HG03175 (cell line): ENCODE data around the gene COX18.
A peak's percentile ranks its signal among the peaks of the same experiment; 100 is the strongest.

Experiments used
- ATAC-seq: cut with Tn5 transposase; IDR thresholded peaks from one replicate; pipeline ENCODE4 v1.9.1; 2021; ENCODE audit warnings: mild to moderate bottlenecking, moderate library complexity; ENCODE audit not compliant: unreplicated experiment

The COX18 gene

DNA sequence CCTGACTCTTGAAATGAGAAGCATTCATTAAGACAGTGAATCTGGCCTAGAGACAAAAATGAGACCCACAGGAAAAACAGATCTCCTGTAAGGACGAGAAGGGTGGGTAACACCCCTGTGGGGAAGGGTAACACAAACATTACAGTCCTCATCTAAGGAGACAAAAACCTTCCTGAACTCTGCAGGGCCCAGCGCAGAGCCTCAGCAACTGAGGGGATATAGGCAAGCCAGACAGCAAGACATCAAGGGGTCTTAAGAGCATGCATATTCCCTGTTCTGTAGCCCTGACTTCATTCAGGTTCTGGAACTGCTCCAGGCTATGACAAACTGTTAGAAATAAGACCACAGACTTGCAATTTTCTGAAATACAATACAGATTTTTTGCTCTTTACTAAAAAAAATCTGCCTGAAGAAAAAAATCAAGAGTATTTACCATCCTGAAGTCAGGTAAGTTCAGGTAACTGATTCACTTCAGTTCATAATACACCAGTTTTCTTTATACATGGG lies 15.5 kb downstream of the COX18 start:
- no peak for ATAC-seq

DNA sequence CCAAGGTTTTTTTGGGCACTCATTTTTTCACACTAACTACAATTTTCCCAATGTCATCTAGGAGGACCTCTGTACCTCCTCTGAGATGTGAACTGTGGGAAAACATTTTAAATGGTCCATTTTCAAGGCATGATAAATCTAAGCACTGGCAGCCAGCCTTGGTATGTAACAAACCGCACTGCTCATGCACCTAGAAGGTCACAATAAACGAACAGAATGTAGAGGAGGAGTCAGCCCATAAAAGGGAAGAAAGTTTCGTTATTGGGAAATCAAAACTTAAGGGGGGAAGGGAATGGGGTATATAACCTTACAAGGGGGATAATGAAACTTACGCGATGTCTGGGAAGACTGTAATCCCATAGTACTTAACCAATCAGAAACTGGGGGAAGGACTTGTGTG lies 16.4 kb downstream of the COX18 start:
- no peak for ATAC-seq

DNA sequence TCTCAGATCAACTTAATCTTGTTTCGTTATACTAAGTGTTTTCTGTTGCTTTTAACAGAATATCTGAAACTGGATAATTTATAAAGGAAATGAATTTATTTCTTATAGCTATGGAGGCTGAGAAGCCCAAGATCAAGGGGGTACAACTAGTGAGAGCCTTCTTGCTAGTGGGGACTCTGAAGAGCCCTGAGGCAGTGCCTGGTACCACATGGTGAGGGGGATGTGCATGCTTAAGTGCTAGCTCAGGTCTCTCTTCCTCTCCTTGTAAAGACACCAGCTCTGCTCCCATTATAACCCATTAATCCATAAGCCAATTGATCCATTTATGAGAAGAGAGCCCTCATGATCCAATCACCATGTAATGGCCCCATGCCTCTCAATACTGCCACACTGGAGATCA lies 17.9 kb downstream of the COX18 start:
- no peak for ATAC-seq

- no peak for ATAC-seq
These were observed 23.6 kb downstream of the COX18 start for GRCh38 chr4:73045879-73046278.

GRCh38 chr4:73037057-73037456 lies 32.5 kb downstream of the COX18 start:
- ATAC-seq, result no peak

- no peak for ATAC-seq
These were observed 33.4 kb downstream of the COX18 start for GRCh38 chr4:73036123-73036522.

- no peak for ATAC-seq
These were observed 34.6 kb downstream of the COX18 start for GRCh38 chr4:73034896-73035295.

DNA sequence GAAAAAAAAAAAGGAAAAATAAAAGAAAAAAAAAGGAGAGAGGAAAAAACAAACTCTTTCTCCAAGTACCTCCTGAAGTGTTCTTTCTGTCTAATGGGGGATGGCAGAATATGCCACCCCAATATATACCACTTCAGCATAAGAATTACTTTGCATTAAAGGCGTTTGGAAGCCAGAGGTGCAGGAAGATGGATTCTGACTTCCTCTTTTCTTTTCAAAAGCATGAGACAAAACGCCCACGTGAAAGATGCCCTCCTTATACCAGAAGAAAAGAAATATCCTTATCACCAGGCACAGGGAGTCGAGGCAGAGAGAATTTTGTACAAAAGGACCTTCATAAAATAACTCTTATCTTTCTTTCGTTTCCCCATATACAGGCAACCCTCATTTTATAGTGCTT lies 40.9 kb downstream of the COX18 start:
- no peak for ATAC-seq

- no peak for ATAC-seq
These were observed 47.9 kb downstream of the COX18 start for GRCh38 chr4:73021634-73022033.

DNA sequence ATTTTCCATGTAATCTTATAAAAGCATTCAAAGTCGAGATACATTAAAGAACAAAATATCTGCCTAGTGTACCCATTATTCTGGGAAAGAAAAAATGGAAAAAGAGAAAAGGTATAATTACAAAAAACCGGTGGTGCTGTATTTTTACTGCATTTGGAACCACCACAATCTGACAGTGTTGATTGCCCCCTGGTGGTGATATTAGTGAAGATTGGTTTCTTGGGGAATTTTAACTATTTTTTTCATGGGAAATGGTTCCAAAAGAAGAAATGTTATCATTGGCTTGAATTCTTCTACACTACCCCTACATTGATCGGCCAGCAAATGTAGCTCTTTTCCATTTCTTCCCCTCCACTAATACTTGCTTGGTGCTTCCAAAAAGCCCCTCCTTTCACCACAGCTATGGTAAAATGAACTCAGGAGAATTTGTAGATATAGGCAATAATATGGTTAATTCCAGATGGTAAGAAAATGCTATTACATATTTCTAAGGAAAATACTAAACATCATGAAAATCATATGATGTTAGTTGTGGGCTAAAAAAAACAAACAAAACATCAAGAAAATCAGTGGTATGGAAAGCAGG lies 50.0 kb downstream of the COX18 start:
- ATAC-seq, result no peak

GRCh38 chr4:73018595-73018994 lies 50.9 kb downstream of the COX18 start:
- ATAC-seq, result no peak

DNA sequence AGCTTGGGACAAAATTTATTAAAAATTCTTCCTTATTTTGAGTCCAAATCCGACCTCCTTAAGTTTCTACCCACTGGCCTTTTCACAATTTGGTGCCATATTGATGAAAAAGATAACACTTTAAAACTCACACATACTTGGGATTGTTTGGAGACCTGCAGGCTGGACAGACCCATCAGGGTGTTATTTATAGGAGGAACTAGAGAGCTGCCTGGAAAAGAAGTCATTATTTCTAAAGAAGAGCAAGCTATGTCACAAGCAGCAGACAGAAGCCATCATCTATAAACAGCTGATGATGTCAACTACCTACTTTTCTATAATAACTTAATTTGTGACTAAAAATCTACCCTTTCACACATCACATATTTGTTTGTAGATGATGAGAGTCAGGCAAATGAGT lies 56.2 kb downstream of the COX18 start:
- no peak for ATAC-seq

- no peak for ATAC-seq
These were observed 56.8 kb downstream of the COX18 start for GRCh38 chr4:73012673-73013072.

- no peak for ATAC-seq
These were observed 57.9 kb downstream of the COX18 start for GRCh38 chr4:73011629-73011985.

- no peak for ATAC-seq
These were observed 58.5 kb downstream of the COX18 start for GRCh38 chr4:73010789-73011628.

DNA sequence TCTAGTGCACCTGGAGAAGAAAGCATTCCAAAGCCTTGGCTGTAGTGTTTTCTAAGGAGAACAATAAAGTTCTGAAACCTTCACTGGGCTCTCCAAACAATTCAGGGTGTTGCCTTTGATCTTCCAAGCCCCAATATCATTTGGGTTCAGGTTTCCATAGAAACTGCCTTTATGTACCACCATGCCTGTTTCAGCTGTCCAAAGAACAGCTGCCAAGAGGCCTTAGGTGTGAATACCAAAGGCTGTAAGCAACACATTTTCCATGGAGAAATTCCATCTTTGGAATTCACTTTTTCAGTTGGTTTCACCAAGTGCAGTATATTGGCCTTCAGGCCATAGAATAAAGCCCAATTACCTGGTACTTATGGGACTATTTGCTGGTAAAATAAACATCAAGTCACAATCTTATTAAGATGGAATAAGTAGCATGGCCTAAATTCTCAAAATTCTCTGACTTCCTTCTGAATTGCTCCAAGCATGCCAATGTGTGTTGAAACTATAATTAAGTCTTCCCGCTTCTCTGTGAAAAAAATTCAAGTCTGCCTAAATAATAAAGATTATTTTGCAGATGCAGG lies 61.9 kb downstream of the COX18 start:
- ATAC-seq, result no peak

DNA sequence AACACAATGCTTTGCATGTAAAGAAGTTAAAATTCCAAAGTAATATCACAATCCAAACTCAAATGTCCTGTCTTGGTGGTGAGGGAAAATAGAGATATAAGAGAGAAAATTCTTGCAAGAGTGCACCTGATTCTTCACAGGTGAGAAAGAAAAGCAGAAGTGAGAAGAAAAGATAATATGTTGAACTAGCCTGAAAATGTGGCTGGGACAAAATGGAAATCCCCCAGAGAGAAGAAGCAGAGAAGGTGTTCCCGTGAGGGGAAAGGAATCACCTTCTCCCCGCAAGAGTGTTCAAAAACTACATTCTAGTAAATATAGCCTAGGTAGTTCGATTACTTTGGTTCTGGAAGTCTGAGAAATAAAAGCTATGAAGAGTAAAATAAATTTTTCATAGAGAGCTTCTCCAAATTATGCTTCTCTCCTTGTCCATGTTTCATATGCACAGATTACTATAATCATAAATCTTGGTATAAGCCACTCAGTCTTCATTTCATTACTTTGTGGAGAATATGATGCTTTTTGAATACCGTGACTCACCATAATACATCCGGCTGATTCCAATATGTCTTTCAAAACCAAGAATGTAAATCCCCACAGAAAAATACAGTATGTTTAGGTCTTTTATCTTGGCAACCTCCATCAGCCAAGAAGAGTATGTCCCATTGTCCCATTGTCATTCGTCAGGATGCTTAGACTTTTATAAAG lies 63.1 kb downstream of the COX18 start:
- ATAC-seq, result peak; percentile 79

- ATAC-seq, result no peak
These were observed 64.0 kb downstream of the COX18 start for GRCh38 chr4:73005514-73005913.
